GM21786 (cell line): ENCODE results near the gene SRSF9.

ENCODE experiments used
- ATAC-seq: cut with Tn5 transposase; IDR thresholded peaks from one replicate; pipeline ENCODE4 v1.9.1; 2021; ENCODE audit not compliant: unreplicated experiment

Gene SRSF9

DNA sequence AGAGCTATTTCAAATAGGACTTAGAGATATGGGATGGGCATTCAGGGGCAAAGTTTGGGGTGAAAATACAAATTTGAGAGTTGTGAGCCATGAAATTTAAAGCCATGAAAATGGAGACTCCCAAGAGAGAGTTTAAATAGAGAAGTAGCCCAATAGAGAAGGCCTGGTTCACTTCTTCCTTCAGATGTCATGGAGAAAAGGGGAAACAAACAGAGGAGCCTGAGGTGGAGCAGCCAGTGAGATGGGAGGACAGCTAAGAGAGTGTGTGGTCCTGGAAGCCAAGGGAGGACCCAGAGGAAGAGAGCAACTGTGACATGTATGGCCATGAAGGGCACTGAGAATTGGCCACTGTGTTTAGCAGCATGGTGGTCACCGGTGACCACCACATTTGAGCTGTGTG lies 14.1 kb upstream of the SRSF9 start:
- no peak for ATAC-seq

DNA sequence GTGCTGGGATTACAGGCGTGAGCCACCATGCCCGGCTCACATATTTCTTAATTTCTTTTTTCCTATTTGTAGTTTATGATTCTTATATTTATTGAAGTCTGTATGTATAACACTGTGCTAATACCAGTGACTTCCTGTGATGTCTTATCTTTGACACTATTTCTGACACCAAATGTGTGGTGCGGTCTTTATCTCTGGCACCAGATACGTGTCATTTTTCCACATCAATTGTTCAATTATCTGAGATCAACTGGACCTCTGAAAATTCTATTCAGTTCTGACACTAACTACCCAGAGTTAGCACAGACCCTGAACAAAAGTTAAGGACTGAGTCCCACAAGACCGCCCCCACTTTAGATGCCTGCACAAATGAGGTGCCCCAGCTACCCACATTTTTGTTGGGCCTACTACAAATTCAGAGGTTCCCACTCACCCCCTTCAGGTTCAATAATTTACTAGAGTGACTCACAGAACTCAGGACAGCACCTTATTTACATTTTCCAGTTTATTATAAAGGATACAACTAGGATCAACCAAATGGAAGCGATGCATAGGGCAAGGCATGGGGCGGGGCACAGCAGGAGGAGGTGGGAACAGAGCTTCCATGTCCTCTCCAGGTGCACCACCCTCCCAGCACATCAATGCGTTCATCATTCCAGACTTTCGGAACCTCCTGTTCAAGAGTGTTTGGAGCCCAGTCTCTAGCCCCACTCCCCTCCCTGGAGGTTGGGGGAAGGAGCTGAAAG lies 11.6 kb upstream of the SRSF9 start:
- no peak for ATAC-seq

DNA sequence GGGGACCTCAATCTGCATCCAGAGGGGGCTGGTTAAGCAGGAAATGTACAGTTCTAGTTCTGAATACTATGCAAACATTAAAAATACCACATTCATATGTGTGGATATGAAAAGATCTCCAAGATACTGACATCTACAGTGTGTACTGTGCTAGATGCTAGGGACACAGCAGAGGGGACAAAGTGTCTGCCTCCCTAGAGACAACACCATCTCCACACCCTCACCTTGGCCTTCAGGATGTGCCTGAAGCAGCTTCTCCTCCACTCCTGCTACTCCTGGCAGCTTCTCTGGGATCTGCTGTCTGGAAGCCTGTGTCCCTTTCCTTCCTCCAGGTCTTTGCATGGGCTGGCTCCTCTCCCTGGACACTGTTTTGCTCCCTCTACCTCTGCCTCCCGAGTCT lies 10.7 kb upstream of the SRSF9 start:
- no peak for ATAC-seq

DNA sequence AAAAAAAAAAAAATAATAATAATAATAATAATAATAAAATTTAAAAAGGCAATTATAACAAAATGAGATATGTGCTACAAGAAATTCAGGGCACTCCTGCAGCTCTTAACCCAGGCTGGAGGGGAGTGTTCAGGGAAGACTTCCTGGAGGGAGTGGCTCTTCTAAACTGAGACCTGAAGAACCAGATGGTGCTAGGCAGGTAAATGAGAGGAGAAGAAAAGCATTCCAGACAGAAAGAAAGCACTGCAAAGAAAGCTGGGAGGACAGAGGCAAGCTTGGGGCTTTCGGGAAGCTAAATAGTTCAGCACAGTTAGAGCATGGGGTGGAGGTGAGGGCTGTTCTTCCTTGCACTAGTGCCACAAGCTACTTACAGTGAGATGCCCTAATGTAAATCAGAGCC lies 9.9 kb upstream of the SRSF9 start:
- ATAC-seq: no peak

DNA sequence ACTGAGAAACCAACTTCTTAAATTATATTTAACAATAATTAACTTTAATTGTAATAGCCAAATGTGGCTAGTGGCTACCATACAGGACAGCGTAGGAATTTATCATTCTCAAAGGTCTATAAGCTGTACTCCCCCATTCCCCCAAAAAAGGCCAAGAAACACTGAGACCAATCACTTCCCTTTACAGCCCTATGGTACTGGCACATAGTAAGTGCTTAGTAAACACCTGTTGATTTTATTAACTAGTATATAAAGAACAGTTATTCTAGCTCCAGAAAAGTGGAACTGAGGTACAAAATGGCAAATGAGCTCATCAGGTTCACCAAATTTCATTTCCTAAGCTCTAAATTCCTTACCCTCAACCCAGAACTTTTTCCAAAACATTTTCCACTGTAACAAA lies 6.1 kb upstream of the SRSF9 start:
- ATAC-seq: no peak

DNA sequence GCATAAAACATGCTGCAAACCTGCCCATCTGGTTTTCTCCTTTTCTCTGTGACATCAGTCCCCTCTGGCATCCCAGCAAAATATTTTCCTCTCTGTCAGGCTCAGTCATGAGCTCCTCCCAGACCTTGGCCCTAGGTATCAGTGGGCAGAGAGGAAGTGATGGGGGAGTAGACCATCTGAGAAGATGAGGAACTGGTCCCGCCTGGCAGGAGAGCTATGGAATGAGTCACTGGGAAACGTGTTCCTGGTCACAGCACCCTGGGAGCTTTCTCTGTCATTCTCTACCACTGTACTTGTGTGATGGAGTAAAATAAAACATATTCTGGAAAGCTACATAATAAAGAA lies 5.0 kb upstream of the SRSF9 start:
- ATAC-seq: no peak

DNA sequence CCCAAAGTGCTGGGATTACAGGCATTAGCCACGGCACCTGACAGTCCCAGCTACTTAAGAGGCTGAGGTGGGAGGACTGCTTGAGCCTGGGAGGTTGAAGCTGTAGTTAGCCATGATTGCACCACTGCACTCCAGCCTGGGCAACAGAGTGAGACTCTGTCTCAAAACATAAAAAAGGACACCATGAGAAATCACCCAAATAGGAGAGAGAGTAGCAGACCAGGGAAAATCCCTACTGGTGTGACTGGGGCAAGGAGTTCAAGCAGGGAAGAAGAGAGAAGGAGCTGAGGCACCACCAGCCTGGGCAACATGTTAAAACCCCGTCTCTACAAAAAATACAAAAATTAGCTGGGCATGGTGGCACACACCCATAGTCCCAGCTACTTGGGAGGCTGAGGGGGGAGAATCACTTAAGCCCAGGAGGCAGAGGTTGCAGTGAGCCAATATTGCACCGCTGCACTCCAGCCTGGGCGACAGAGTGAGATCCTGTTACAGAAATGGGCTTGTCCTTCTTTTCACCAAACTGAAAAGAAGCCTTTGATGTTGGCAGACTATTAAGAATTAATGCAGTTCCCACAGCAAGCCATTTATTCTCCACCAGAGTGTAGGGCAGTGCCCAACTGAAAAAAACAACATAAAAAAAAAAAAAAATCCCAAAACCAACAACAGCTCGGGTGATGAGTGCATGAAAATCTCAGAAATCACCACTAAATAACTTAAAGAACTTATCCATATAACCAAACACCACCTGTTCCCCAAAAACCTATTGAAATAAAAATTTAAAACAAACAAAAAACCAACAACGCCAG lies 4.5 kb upstream of the SRSF9 start:
- ATAC-seq: no peak

DNA sequence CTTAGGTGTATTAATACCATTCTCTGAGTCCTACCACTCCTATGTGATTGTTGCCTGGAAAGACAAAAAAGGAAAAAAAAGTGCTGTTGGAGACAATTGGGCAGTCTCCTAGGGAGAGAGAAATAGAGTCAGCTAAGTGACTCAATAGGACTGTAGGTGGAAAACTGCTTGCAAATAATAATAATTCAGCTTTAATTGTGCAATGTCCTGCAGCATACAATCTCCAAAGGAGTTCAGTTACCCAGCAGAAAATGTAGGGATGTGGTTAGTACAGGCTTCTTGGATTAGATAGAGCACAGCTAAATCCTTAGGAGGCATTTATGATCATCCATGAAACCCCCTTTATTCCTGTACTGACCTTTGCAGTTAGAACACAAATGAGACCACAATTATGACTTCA lies 3.0 kb upstream of the SRSF9 start:
- ATAC-seq: no peak

DNA sequence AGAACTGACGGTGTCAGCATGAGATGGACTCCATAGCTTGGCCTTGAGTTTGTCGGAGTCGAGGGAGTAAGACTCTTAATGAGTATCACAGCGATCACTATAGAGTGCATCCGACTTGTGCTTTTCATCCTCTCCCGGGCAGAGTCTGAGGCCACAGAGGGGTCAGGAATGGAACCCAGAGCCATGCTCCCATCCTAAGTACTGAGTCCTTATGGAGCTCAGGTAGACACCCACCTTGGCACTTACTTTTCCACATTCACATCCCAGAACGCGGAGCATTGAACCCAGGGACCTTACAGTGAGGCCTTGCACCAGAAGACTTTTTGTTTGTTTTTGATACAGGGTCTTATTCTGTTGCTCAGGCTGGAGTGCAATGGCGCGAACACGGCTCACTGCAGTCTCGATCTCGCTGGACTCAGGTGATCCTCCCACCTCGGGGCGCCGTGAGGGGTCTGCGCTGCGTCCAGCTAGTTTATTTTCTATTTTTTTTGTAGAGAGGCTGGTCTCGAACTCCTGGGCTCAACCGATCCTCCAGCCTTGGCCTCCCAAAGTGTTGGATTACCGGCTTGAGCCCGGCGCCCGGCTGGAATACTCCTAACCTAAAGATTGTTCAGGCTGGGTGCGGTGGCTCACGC lies 719 bp upstream of the SRSF9 start:
- peak; percentile 23 for ATAC-seq

DNA sequence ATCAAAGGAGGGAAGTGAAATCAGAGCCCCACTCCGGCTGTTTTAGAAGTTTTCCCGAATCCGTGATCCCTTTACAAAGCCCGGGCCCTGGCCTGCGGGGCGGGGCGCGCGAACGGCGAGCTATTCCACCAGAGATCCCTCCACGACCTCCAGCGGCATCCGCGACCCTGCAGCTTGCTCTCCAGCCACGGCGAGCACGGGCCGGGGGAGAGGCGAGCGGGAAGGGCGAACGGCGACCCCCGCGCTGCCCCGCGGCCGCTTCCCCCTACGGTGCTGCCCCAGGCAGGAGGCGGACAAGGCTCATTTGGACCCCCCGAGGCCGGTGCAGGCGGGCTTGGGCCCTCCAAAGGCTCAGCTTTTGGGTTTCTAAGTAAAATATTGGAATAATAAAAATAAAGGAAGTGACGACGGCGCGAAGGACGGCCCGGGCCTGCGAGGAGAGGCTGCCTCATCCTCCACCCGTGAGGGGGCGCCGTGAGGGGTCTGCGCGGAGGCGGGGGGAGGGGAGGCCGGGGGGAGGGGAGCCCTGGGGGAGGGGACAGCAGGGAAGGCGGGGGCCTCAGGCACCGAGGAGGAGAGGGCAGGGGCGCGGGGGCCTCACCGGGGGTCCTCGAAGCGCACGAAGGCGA lies 613 bp downstream of the SRSF9 start:
- peak; percentile 24 for ATAC-seq

DNA sequence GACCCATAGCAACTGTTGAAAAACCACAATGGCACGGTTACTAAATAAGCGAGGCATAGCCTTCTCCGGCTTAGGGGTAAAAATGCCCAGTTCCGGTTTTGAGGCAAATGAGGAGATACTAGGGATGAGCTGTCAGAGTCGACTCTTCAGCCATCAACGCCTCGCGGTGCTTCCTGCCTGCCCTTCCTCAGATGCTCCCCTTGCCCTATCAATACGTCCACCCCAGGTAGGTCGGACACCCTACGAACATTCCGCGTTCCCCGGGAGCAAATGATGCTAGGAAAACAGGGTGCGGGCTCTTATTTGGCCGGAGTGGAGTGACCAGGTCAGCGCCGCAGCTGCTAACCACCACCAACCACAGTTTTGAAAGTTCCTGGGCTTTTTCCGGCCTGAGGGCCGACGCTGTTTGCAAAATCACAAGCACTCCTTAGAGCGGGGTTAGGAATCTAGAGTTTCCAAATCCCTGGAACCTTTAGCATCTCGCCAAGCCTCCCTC lies 1.2 kb downstream of the SRSF9 start:
- no peak for ATAC-seq

DNA sequence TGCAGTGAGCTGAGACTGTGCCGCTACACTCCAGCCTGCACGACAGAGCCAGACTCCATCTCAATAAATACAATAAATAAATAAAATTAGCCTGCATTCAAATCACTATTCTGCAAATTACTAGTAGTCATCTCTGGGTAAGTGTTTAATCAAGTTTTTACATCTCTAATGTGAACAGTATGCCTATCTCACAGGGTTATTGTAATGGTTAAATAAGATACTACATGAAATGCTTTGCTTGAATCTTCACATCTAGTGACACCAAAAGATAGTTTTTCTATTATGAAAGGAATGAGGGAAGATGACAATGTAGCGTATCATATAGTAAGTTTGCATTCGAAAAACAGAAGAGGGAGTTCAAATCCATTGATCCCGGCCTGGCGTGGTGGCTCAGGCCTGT lies 2.1 kb downstream of the SRSF9 start:
- ATAC-seq: no peak

DNA sequence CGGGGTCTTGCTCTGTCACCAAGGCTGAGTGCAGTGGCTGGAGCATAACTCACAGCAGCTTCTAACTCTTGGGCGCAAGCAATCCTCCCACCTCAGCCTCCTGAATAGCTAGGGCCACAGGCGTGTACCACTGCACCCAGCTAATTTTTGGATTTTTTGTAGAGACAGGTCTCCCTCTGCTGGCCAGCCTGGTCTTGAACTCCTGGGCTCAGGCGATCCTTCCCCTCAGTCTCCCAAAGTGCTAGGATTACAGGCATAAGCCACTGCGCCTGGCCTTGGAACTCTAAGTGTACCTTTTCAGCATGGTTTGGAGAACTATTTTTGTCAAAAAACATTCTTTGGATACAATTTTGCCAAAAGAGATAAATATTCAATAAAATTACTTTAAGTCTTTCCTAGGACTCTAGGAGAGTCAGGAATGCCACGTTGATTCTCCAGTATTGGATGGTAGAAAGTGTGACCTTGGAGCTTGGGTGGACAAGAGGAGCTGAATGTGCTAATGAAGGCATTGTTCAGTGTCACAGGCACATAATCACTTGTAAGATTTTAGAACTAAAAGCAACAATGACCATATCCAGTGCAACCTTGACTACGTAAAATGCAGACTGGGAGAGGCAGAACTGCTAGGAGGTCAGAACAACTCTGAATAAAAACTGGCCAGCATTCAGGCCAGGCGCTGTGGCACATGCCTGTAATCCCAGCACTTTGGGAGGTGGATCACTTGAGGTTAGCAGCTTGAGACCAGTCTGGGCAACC lies 2.8 kb downstream of the SRSF9 start:
- no peak for ATAC-seq

DNA sequence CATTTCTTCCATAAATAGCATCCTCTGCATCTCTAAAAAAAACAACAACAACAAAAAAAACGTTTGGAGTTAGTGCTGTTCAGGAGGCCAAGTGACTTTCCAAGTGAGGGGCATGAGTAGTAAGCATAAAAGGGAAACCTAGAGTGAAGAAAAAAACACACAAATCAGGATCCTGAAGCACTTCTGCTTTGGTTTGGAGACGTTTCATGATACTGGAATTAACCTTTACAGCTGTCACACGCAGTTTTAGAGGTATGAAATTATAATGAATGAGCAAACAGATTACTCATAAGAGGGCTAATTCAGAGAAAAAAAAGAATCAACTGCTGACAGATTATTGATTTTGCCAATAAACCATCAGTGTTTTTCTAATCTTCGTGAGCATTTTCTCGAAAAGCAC lies 3.8 kb downstream of the SRSF9 start:
- no peak for ATAC-seq

DNA sequence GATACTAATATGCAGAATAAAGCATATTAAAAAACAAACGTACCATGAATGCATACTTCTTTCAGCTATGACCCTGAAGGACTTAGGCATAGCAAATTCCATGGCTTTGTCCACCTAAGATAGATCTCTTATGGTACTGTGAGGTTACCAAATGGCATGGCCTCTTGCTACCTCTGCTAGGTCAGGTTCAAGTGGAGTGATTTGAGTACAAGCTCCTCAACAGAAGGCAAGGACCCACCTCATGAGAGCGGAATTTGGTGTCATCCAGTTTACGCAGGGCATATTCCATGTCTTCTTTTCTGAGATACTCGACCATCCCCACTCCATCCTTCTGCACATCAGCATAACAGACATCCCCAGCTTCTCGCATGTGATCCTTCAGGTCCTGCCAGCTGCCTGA lies 5.8 kb downstream of the SRSF9 start:
- ATAC-seq: no peak

DNA sequence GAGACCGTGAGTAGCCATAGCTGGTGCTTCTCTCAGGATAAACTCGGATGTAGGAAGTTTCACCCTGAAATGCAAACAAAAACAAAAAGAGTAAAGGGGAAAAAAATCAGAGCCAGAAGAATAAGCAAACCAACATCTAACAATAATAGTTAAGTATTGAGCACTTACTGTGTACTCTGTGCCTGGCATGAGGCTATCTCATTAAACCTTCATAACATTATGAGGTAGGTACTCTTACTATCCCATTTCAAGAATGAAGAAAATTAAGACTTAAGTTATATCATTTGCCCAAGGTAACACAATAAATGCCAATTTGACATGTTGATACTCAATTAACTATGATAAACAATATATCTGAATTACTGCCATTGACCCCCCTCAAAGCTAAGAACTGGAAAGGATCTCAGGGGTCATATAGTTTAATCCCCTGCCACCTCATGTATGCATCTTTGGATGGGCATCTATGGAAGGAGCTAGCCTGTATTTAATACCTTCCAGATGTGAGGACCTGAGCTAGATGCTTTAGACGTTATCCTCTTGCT lies 7.4 kb downstream of the SRSF9 start:
- ATAC-seq: no peak

DNA sequence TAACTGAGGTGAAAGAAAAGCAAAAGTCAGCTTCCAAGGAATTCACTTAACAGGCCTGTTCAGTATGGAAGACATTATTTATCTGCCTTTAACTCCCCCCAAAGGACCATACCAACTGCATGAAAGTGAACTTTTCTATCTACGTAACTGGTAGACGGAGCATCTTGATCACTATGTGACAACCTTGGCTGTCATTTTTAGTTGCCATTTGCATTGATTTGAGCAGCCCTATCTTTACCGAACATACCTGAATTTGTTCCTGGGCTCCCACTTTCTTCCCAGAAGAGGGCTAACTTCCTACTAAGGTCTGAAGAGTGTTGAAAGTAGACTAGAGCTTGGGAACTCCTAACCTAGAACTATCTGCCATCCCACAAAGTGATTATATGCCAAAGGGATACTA lies 9.4 kb downstream of the SRSF9 start:
- ATAC-seq: no peak

DNA sequence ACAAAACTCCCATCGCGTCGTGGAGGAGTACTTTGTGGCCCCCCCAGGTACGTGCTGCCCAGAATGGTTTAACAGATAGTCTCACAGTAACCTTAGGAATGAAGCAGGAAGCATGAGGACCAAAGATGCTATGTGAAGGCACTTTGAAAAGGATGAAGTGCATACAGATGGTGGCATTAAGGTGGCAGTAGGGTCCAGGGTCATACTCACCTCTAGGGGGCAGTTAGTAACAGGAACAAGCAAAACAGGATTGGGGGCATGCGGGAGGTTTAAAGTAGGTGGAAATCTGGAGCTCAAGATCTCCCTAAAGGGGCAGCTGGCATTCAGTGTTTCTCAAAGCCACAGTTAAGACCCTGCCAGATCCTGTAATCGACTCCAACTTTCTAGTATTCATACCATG lies 12.4 kb downstream of the SRSF9 start:
- ATAC-seq: no peak

DNA sequence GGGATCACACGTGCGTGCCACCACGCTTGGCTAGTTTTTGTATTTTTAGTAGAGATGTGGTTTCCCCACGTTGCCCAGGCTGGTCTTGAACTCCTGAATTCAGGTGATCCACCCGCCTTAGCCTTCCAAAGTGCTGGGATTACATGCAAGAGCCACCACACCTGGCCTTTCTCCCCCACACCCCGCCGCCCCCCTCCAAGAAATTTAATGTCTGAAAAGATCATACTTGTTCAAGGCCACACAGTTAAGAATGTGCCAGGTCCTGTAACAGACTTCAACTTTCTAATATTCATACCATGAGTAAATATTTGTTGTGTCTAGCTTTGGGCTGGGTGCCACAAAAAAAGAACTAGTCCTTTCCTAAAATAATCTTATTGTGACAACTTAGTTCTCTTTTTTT lies 14.2 kb downstream of the SRSF9 start:
- no peak for ATAC-seq

DNA sequence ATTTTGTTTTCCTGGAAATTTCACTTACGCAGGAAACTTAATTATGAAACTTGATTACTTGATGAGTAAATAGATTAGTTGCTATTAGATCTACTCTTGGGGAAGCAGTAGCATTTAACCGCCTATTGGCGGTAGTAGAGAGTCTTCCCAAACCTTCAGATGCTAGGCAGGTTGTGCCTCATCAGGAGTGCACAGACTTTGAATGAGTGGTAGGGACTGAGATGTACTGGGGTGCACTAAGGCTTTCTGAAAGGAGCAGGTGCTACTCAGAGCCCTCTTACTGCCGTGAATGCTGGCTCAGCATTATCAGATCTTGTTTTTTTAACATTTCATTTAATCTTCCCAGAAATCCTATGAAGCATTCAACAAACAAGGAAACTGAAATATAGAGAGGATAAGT lies 15.6 kb downstream of the SRSF9 start:
- ATAC-seq: no peak
